Astrocyte (in vitro differentiated cells and primary cell): ENCODE measurements around the gene ABCA6.

Experiments used
- EZH2 ChIP-seq: IDR thresholded peaks from 2 replicates; pipeline ENCODE4 v1.6.1; 2012; ENCODE audit warnings: mild to moderate bottlenecking, low read length, inconsistent platforms; ENCODE audit not compliant: insufficient read depth
- TF ChIP-seq, protein P1 (sequence below): IDR thresholded peaks from 2 replicates; pipeline ENCODE4 v1.5.1; 2011; ENCODE audit warnings: low read depth, mild to moderate bottlenecking, inconsistent platforms, low read length, moderate library complexity; ENCODE audit not compliant: insufficient read depth

DNA sequence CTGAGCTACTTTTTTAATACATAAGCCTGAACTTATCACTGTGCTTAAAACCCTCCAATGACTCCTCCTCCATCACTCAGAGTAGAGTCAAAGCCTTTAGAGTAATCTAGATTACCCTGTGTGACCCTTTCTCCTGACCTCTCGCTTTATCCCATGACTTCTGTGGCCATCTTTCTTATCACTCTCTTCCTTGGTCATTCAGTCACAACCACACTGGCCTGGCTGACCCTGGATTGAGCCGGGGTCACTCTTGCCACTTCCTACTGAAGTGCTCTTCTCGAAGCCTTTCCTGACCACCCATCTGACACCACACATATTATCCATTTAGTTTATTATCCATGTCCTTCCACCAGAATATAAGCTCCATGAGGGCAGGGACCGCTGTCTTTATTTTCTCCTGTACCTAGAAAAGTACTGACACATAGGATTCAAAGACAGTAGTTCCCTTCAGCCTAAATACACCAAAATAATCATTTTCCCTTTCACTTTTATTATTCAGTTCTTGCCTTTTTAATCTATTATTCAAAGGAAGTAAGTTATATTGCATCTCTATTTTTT is 53.0 kb downstream of the ABCA6 start:
- no peak for TF ChIP-seq EZH2
- TF ChIP-seq, protein P1, sequence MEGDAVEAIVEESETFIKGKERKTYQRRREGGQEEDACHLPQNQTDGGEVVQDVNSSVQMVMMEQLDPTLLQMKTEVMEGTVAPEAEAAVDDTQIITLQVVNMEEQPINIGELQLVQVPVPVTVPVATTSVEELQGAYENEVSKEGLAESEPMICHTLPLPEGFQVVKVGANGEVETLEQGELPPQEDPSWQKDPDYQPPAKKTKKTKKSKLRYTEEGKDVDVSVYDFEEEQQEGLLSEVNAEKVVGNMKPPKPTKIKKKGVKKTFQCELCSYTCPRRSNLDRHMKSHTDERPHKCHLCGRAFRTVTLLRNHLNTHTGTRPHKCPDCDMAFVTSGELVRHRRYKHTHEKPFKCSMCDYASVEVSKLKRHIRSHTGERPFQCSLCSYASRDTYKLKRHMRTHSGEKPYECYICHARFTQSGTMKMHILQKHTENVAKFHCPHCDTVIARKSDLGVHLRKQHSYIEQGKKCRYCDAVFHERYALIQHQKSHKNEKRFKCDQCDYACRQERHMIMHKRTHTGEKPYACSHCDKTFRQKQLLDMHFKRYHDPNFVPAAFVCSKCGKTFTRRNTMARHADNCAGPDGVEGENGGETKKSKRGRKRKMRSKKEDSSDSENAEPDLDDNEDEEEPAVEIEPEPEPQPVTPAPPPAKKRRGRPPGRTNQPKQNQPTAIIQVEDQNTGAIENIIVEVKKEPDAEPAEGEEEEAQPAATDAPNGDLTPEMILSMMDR, result no peak
